Mucosa of stomach (tissue), 1 donor: ENCODE measurements around the gene PARP8.

Source experiments
- H3K27me3 ChIP-seq: one replicate; pipeline ENCODE4 v1.7.0; 2013; ENCODE audit warnings: mild to moderate bottlenecking, low read length; ENCODE audit not compliant: control insufficient read depth, insufficient read depth
- H3K36me3 ChIP-seq: one replicate; pipeline ENCODE4 v1.7.0; 2013; ENCODE audit warnings: low read length; ENCODE audit not compliant: control insufficient read depth, insufficient read depth
- H3K4me1 ChIP-seq: one replicate; pipeline ENCODE4 v1.7.0; 2013; ENCODE audit warnings: mild to moderate bottlenecking, low read length; ENCODE audit not compliant: control insufficient read depth, insufficient read depth
- H3K4me3 ChIP-seq: one replicate; pipeline ENCODE4 v1.7.0; 2013; ENCODE audit warnings: low read length
- H3K9ac ChIP-seq: one replicate; pipeline ENCODE4 v1.7.0; 2013; ENCODE audit warnings: mild to moderate bottlenecking, low read length, moderate library complexity
- H3K9me3 ChIP-seq: one replicate; pipeline ENCODE4 v1.7.0; 2013; ENCODE audit warnings: mild to moderate bottlenecking, low read length, moderate library complexity; ENCODE audit not compliant: control insufficient read depth
- donor health status: Pancreatic carcinoma.

The PARP8 gene

DNA sequence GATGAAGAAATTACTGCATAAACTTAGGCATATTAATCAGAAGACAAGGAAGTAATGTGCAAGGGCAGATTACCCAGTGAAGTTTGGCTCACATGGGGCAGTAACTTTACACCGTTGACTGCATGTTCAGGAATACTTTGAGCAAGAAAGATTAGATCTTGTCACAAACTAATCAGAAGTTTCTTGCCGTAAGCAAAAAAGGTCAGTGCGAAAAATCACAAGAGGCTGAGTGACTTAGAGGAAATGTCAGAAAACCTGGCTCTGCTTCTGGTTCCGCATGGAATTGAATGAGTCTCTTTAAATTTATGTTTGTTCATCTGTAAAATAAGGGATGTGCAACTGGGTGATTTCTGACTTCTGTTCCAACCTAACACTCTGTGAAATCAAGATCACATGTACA, 64.4 kb downstream of the PARP8 start:
- Histone ChIP-seq H3K4me3 (no peak overlapping the region), H3K9ac (no peak overlapping the region), H3K9me3 (no peaks in the 10 kb centered on the region), H3K4me1 (peaks cover 10% of the 10 kb centered on the region), H3K36me3 (no peaks in the 10 kb centered on the region), H3K27me3 (no peaks in the 10 kb centered on the region)

DNA sequence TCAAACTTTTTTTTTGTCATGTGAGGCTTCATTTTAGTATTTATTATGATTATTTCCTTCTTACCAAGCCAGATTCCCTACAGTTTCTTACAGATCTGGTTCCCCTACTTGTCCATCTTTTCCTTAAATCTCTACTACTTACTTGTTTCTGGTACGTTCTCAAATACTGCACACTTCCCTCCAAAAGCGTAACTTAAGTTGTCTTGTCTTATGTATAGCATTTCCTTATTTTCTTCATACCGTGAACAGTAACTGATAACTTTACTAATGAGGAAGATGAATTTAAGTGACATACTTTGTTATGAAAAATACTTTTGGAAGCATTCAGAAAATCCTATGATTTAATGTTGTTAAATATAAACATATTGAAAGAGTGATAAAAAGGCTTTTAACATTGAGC, 67.3 kb downstream of the PARP8 start:
- no peak overlapping the region for H3K9ac ChIP-seq
- H3K27me3 ChIP-seq: no peaks in the 10 kb centered on the region
- H3K4me3 ChIP-seq: no peak overlapping the region
- H3K9me3 ChIP-seq: no peaks in the 10 kb centered on the region
- H3K4me1 ChIP-seq: no peaks in the 10 kb centered on the region
- no peaks in the 10 kb centered on the region for H3K36me3 ChIP-seq

DNA sequence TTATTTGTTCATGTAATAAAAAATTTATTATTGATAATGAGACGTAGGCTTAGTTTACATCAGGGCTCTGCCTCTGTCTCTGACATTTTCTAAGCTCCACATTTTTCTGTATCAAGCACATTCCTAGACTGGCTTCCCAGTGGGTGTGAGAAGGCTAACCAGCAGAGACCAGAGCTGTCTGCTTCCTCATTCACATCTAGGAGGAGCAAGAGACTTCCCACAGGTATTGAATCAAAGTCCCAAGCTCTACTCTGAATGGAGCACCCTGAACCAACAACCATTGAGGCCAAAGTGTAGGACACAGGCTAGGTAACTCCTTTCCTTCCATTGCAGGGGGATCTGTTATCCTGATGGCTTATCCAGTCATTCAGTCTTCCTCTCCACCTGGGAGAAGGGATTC, 72.4 kb downstream of the PARP8 start:
- no peak overlapping the region for H3K4me3 ChIP-seq
- H3K9me3 ChIP-seq: no peaks in the 10 kb centered on the region
- no peaks in the 10 kb centered on the region for H3K27me3 ChIP-seq
- no peak overlapping the region for H3K9ac ChIP-seq
- H3K4me1 ChIP-seq: no peaks in the 10 kb centered on the region
- no peaks in the 10 kb centered on the region for H3K36me3 ChIP-seq

DNA sequence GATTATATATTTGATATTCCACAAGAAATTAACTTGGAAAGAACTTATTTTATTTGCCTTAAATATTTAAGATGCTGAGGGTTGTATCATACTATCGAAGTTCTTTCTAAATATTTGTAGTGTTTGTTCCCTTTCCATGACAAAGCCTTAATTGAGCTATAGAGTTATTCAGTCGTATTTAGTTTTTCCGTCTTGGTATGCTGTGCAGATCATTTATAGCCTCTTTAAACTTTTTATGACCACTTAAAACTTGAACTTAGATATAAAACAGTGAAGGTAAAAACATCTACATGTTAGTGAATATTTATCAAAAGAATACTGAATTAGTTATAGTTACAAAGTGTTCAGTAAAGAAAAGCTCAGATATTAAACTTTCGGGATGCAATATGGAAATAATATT, 74.4 kb downstream of the PARP8 start:
- Histone ChIP-seq H3K4me3 (no peak overlapping the region), H3K9ac (no peak overlapping the region), H3K36me3 (no peaks in the 10 kb centered on the region), H3K9me3 (no peaks in the 10 kb centered on the region), H3K4me1 (peaks cover 11% of the 10 kb centered on the region), H3K27me3 (no peaks in the 10 kb centered on the region)

DNA sequence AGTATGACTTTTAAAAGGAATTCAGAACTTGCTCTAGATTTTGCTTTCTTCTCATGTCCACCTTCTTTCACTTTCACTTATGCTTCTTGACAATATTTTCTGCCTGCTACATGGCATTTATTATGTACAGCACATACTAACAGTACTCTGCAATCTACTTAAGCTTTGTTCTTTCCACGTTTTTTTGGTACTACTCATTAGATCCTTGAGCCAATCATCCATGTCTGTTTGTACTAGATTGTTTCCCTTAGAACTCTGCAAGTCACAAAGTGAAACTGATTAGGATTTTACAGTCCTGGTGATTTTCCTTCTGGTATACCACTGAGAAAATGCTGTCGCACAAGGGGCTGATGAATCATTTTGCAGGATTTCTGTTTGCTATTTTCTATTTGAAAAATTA, 78.3 kb downstream of the PARP8 start:
- H3K4me3 ChIP-seq: peak overlapping the region; percentile 14
- peak overlapping the region; percentile 22 for H3K9ac ChIP-seq

DNA sequence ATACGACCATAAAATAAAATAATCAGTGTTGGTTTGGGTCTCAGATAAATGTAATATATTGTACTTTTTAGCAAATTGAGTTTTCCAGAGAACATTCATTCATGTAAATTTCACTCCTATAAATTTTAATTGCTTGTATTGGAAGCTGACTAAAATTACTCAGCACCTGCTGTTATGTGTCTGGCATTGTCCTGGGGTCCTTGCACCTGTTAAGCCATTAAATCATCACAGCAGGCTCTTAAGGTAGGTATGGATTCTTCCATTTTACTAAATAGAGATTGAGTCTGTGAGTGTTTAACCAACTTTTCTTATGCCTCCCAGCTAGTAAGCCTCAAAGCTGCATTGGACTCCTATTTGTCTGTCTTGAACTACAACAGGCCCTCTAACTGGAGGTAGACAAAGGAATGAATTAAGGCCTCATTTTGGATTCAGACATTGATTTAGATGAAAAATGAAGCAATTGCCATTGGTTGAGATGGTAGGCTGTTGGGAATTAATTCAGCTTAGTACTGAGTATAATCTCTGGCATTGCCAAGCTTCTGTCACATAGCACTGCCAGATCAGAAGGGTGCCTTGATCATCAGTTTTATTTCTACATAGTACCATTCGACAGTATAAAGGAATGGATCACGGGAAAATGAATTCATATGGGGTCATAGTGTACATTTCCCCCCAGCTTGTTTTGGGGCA, 78.9 kb downstream of the PARP8 start:
- Histone ChIP-seq H3K4me3 (peak overlapping the region; percentile 14), H3K27me3 (no peaks in the 10 kb centered on the region), H3K9me3 (no peaks in the 10 kb centered on the region), H3K36me3 (no peaks in the 10 kb centered on the region), H3K9ac (peak overlapping the region; percentile 22), H3K4me1 (peaks cover 24% of the 10 kb centered on the region)

More for the DNA sequence above, 78.3 kb downstream of the PARP8 start:
- no peaks in the 10 kb centered on the region for H3K9me3 ChIP-seq
- no peaks in the 10 kb centered on the region for H3K27me3 ChIP-seq
- H3K36me3 ChIP-seq: no peaks in the 10 kb centered on the region
- H3K4me1 ChIP-seq: peaks cover 24% of the 10 kb centered on the region

DNA sequence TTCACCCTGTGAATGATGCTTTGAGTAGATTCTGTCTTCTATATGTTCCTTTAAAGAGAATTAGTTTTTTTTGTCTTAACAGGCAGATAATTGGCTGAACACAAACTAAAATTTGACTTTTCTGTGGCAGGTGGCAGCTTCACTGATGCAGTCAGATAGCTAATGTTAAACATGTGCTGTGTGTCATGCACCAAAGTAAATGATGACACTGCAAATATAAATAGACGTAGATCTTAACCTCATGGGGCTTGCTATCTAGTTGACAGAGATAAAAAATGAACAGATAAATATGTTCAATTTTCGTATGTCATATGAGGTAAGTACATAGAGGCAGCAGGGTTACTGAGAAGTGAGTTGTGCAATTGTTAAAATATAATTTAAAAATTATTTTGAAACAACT, 82.7 kb downstream of the PARP8 start:
- Histone ChIP-seq H3K9me3 (no peaks in the 10 kb centered on the region), H3K36me3 (no peaks in the 10 kb centered on the region), H3K27me3 (no peaks in the 10 kb centered on the region)

DNA sequence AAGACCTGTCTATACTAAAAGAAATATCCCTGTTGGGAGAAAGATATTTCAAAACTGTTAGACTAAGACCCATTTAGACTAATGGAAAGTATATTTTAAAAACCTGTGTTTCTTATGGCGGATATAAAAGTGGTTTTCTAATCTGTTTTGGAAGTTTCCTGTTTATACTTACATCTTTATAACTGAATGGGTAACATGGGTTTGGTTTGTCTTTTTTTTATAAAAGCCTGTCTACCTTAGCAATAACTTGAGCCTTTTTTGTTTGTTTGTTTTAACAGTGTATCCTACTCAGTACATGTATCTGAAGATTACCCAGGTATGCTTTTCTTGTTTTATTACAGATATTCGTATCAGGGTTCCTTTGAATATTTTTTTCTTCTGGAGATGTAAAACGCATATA, 83.4 kb downstream of the PARP8 start:
- H3K9ac ChIP-seq: no peak overlapping the region
- no peak overlapping the region for H3K4me3 ChIP-seq
- H3K9me3 ChIP-seq: no peaks in the 10 kb centered on the region
- no peaks in the 10 kb centered on the region for H3K27me3 ChIP-seq
- H3K4me1 ChIP-seq: peaks cover 21% of the 10 kb centered on the region
- no peaks in the 10 kb centered on the region for H3K36me3 ChIP-seq

More for the DNA sequence above, 82.7 kb downstream of the PARP8 start:
- Histone ChIP-seq H3K4me3 (no peak overlapping the region), H3K9ac (no peak overlapping the region), H3K4me1 (peaks cover 23% of the 10 kb centered on the region)

DNA sequence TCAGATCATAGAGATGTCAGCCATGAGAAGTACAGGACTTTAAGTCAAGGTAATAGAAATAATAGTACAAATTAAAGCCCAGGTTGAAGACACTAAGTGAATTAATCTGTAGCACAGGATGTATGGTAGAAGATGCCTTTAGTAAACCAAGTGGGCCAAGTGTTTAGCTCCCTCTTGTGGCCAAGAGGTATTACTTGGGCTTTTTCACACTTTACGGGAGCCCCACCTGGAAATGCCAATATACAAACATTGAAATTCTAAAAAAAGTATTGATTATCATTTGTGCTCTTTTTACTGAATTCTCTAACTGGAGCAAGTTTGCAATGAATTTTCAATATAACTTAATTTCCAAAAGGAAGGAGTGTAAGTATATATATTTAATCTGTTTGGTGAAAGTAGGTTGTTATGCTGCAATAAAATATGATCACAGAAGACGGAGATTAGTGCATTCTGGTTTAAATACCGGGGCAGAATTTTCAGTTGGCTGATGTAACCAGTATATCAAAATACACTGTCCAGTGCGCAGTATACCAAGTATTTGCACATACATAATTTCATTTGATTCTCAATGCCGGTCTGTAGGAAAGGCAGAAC, 84.7 kb downstream of the PARP8 start:
- Histone ChIP-seq H3K9me3 (no peaks in the 10 kb centered on the region), H3K9ac (no peak overlapping the region), H3K4me1 (peaks cover 13% of the 10 kb centered on the region), H3K27me3 (no peaks in the 10 kb centered on the region), H3K4me3 (no peak overlapping the region), H3K36me3 (no peaks in the 10 kb centered on the region)

DNA sequence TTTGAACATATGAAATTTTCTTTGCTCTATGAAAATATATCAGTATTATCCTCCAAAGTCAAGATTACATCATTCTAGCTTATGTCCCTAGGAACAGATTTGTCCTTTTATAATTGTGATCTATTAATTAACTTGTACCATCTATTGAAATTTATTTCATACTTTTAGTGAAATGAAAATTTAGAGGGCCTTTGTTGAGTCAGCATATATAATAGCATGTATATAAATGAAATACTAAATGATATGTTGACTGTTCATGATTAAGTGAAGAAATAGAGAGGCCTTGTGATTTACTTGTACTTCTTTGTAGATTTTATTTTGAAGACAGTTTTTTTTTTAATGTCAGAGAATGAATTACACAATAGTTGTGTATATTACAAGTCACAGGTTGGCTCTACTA, 86.4 kb downstream of the PARP8 start:
- no peaks in the 10 kb centered on the region for H3K36me3 ChIP-seq
- no peak overlapping the region for H3K9ac ChIP-seq
- peaks cover 13% of the 10 kb centered on the region for H3K4me1 ChIP-seq
- H3K9me3 ChIP-seq: no peaks in the 10 kb centered on the region
- H3K27me3 ChIP-seq: no peaks in the 10 kb centered on the region
- H3K4me3 ChIP-seq: no peak overlapping the region

DNA sequence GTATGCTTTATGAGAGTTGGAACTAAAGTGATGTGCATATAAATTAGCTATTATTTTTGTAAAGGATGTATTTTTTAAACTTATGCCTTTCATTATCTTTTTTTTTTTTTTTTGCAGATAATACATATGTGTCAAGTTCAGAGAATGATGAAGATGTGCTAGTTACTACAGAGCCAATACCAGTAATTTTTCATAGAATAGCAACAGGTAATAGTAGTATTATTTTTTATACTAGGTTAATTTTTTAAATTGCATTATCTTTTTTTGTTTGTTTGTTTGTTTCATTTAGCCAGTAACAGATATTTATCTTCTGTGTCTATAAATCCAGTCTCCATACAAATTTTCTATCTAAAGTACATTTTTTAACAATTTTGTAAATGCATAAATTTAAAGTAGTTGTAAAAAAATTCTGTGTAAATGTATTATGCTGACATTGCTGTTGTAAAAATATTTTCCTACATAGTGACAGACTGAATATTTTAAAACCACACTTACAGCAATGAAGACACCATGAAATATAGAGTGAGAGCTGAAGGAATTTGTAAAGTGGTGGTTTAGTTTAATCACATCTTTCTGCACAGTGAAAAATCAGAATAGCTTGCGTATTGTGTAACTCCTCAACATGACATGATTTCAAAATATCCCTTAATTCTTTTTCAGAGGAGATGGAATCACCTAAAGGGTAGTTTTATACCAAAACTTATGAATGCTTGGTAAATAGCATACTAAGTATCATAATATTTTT, 93.3 kb downstream of the PARP8 start:
- Histone ChIP-seq H3K36me3 (no peaks in the 10 kb centered on the region), H3K4me1 (no peaks in the 10 kb centered on the region), H3K9me3 (no peaks in the 10 kb centered on the region), H3K27me3 (no peaks in the 10 kb centered on the region), H3K9ac (no peak overlapping the region), H3K4me3 (no peak overlapping the region)

DNA sequence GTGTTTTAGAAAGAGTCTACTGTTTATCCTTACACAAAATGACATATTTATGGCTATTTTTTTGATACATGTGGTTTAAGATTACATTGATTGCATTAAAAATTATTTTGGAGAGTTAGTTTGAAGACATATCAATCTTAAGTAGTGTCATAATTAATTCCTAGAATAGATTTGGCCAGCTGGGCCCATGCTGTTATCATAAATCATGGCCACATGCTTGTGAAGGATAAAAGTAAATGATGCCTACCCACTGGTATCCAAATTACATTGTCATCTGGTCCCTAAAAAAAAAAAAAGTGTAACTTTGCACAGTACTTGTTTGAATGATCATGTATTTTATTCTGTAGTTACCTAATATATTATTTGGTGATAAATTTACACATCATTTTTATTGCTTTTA, 96.9 kb downstream of the PARP8 start:
- Histone ChIP-seq H3K4me3 (no peak overlapping the region), H3K9ac (no peak overlapping the region), H3K27me3 (no peaks in the 10 kb centered on the region), H3K36me3 (no peaks in the 10 kb centered on the region), H3K9me3 (no peaks in the 10 kb centered on the region), H3K4me1 (no peaks in the 10 kb centered on the region)
